ENCODE data around the gene RPL13.

Gene RPL13

GRCh38 chr16:89600427-89600826 lies 39.9 kb downstream of the RPL13 start:
- no peak for DNase-seq

DNA sequence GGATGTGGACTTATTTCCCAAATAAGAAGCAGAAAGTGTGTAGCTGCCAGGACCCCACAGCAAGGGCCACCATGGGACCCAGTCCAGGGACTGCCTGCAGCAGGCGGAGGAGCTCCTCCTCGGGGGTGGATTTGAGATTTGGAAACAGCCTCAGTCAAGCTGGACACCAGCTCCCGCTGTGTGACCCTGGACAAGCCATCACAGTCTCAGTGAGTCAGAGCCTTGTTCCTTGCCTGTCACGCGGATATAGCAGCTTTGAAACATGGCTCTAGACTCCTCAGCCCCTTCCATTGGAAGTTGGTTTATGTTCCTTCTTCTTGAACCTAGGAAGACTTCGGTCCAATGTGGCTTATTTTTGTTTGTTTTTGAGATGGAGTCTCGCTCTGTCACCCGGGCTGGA lies 40.5 kb downstream of the RPL13 start:
- DNase-seq, result peak in 1 of 2 donors; percentile 31

DNA sequence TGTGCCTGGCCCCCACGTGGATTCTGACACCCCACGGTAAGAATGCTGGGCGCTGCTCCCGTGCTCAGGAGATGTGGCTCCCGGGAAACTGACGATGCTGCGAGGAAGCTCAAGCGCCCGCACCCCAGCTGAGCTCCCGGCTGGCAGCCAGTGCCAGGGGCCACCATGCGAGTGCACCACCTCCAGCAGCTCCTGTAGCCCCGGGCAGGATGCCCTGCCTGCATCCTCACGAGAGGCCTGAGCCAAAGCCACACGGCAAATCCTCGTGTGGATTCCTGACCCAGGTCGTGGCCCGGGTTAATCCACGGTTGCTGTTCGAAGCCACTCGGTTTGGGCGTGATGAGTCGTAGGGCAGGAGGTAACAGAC lies 41.4 kb downstream of the RPL13 start:
- DNase-seq, result no peak

GRCh38 chr16:89602273-89602951 lies 41.9 kb downstream of the RPL13 start:
- peak; percentile 67 to 71 for DNase-seq

DNA sequence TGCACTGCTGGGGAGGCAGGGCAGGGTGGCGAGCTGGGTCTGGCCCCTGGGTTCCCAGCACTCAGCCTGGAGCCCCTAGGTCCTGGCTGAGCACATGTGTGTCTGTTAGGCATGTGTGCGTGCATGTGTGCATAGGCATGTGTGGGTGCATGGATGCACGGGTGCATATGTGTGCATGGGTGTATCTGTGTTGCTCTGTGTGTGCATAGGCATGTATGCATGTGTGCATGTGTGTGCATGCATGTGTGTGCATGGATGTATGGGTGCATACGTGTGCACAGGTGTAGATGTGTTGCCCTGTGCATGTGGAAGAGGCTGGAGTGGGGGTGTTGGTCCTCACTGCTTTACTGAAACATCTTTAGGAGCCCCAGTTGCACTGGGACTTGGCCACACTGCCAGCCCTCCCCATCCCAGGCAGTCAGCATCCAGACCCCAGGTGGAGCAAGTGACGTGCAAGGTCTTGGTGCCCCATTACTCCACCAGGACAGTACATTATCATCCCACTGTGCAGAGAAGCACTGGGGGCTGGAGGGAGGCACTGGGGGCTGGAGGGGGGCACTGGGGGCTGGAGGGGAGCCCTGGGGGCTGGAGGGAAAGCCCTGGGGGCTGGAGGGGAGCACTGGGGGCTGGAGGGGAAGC lies 42.6 kb downstream of the RPL13 start:
- DNase-seq, result no peak

GRCh38 chr16:89604764-89605163 lies 44.3 kb downstream of the RPL13 start:
- DNase-seq, result no peak

DNA sequence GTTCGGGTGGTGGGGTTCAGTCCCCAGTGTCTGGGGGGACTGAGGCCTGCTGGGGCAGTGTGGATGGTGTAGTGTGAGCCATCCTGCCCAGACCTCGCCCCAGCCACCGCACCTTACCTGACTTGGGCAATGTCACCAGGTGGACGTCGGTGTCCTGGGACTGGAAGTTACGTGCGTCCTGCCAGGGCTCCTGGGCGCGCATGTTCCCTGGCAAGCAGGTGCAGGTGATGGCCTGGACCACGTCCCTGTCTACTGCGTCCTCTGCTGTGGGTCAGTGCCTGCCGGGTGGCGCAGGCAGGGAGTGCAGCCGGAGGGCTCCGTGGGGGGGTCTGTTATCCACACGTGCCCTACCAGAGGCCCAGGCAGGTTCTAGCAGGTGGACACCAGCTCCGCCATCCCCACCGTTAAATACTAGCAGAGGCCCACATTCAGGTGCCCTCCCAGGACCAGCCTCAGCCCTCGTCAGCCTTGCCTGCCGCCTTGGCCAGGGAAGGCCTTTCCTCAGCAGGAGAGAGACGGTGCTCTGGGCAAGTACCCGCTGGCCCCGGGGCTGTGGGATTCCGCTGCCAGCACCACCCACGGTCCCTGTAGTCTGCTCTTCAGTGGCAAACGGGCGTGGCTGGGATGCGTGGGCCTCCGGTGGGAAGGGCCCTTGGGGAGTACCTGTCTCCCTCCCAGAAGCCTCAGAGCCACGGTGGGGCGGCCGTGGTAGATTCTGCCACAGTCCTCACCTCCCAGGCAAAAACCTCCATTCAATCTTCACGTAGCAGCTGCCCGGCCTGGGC lies 44.9 kb downstream of the RPL13 start:
- no peak for DNase-seq

- no peak for DNase-seq
Measured at GRCh38 chr16:89606006-89606405, 45.5 kb downstream of the RPL13 start.

GRCh38 chr16:89607453-89607852 lies 47.0 kb downstream of the RPL13 start:
- DNase-seq, result no peak

- DNase-seq, result no peak
Measured at GRCh38 chr16:89607937-89608740, 47.7 kb downstream of the RPL13 start.

DNA sequence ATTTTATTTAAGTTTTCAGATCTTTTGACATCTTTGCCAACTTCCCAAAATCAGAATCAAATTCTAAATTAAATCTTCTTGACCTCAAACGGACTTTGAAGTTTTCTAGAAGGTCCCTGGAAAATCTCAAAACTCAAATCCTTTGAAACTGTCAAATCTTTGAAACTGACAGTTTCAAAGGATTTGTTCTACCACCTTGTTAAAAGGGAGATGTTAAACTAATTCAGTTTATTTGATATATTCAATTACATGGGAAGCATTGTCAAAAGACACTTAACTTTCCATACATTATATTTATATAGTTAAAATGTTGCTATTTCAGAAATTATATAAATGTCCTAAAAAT lies 49.6 kb downstream of the RPL13 start:
- no peak for DNase-seq

GRCh38 chr16:89612415-89613166 lies 52.1 kb downstream of the RPL13 start:
- DNase-seq, result no peak

- peak; percentile 6 to 19 for DNase-seq
Measured at GRCh38 chr16:89613231-89613953, 52.9 kb downstream of the RPL13 start, which contains the start of gene DPEP1. Gene DPEP1, plus strand, starts transcription at chr16:89613642. Its CDS starts 16,769 bp downstream, at chr16:89630411.

- no peak for DNase-seq
Measured at GRCh38 chr16:89613954-89614459, 53.5 kb downstream of the RPL13 start.
